GM19324 (cell line): Measurements from ENCODE around the gene DIPK1B.

ENCODE experiments used
- ATAC-seq: cut with Tn5 transposase; IDR thresholded peaks from one replicate; pipeline ENCODE4 v1.9.1; 2021; ENCODE audit warnings: mild to moderate bottlenecking, moderate library complexity; ENCODE audit not compliant: unreplicated experiment, low FRiP score

DIPK1B gene

GRCh38 chr9:136717399-136717798 lies 5.0 kb downstream of the DIPK1B start:
- ATAC-seq: no peak

- ATAC-seq: no peak
Measured at GRCh38 chr9:136718345-136719194, 6.2 kb downstream of the DIPK1B start.

GRCh38 chr9:136719195-136719880 lies 7.0 kb downstream of the DIPK1B start:
- no peak for ATAC-seq

GRCh38 chr9:136720251-136720897 lies 8.0 kb downstream of the DIPK1B start:
- ATAC-seq: no peak

- no peak for ATAC-seq
Measured at GRCh38 chr9:136720898-136721338, 8.5 kb downstream of the DIPK1B start.

GRCh38 chr9:136721339-136722092 lies 9.1 kb downstream of the DIPK1B start:
- ATAC-seq: no peak

- ATAC-seq: no peak
Measured at GRCh38 chr9:136722093-136722968, 10.0 kb downstream of the DIPK1B start.

GRCh38 chr9:136722969-136723356 lies 10.6 kb downstream of the DIPK1B start:
- ATAC-seq: no peak

- no peak for ATAC-seq
Measured at GRCh38 chr9:136723362-136723976, 11.1 kb downstream of the DIPK1B start.

- no peak for ATAC-seq
Measured at GRCh38 chr9:136723989-136724388, 11.6 kb downstream of the DIPK1B start.

GRCh38 chr9:136724772-136725171 lies 12.4 kb downstream of the DIPK1B start:
- ATAC-seq: no peak

- no peak for ATAC-seq
Measured at GRCh38 chr9:136725612-136726011, 13.2 kb downstream of the DIPK1B start.

GRCh38 chr9:136726118-136726517 lies 13.7 kb downstream of the DIPK1B start:
- no peak for ATAC-seq

GRCh38 chr9:136726631-136727191 lies 14.3 kb downstream of the DIPK1B start:
- ATAC-seq: no peak

- peak; percentile 78 for ATAC-seq
Measured at GRCh38 chr9:136728080-136728547, 15.7 kb downstream of the DIPK1B start.

GRCh38 chr9:136728548-136729123 lies 16.3 kb downstream of the DIPK1B start:
- ATAC-seq: peak; percentile 26

GRCh38 chr9:136729144-136729543 lies 16.8 kb downstream of the DIPK1B start:
- ATAC-seq: no peak

GRCh38 chr9:136729926-136730325 lies 17.6 kb downstream of the DIPK1B start:
- no peak for ATAC-seq
